ENCODE data around the gene PCDH9.

DNA sequence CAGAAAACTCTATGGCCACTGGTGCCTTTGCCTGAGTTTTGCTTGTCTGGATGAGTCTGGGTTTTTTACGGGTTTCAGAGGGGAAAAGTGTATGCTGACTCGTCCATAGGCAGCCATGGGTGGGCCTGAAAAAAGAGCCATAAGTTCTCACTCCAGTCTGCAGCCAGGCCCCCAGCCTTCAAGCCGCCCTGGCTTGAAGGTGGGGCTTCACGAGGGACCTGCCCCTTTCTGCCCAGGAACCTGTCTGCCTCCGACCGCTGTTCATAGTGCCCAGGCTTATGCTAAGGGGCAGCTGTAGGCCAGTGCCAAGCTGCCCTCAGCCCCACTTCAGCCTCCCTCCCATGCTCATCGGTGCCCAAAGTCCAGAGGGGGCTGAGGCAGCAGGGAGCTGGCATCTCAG, 385.2 kb downstream of the PCDH9 start:
- TF ChIP-seq POLR2A (IDR thresholded peaks at IDR 0.05) = no peak
- TF ChIP-seq, protein P1, sequence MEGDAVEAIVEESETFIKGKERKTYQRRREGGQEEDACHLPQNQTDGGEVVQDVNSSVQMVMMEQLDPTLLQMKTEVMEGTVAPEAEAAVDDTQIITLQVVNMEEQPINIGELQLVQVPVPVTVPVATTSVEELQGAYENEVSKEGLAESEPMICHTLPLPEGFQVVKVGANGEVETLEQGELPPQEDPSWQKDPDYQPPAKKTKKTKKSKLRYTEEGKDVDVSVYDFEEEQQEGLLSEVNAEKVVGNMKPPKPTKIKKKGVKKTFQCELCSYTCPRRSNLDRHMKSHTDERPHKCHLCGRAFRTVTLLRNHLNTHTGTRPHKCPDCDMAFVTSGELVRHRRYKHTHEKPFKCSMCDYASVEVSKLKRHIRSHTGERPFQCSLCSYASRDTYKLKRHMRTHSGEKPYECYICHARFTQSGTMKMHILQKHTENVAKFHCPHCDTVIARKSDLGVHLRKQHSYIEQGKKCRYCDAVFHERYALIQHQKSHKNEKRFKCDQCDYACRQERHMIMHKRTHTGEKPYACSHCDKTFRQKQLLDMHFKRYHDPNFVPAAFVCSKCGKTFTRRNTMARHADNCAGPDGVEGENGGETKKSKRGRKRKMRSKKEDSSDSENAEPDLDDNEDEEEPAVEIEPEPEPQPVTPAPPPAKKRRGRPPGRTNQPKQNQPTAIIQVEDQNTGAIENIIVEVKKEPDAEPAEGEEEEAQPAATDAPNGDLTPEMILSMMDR (IDR thresholded peaks at IDR 0.05) = no peak

Measured in right lobe of liver (tissue), 4 donors.